CD4-positive, alpha-beta T cell (primary cell): ENCODE measurements around the gene HS3ST2. TPM values are rescaled to one million over a fixed set of nuclear protein-coding genes. Genes with fewer than 3 reads are reported as not detected.

Experiments
- ATAC-seq: fragments of 200-7000 bp; cut with Tn5 transposase; one replicate; pipeline ENCODE4 v1.10.0; 2022; ENCODE audit warnings: mild to moderate bottlenecking; ENCODE audit not compliant: poor library complexity
- CTCF ChIA-PET: fragments of 350-600 bp; sonication (Branson Sonifier 250); formaldehyde crosslinking; loops from one replicate; lab custom pipeline; 2021; ENCODE audit warnings: antibody characterized with exemption, inconsistent platforms; lab: Charles Lee
- POLR2A ChIA-PET: fragments of 350-600 bp; sonication (Branson Sonifier 250); formaldehyde crosslinking; loops from one replicate; lab custom pipeline; 2021; ENCODE audit warnings: antibody characterized with exemption, inconsistent platforms; lab: Charles Lee
- DNase-seq, 14 experiments: peaks; one replicate each; pipeline ENCODE4 v3.0.0-alpha.2; 2013 to 2020; ENCODE audit warnings: mixed read lengths in 2 of 14
- H3K27ac ChIP-seq, 2 donors: one replicate each; pipeline versions ENCODE4 v1.5.1 to v1.7.0; 2013; ENCODE audit warnings: low read length in 2 of 2, low read depth in 1 of 2, mild to moderate bottlenecking in 1 of 2
- H3K27me3 ChIP-seq, 2 experiments: 1 replicate in 1 of 2; 2 replicates in 1 of 2; pipeline versions ENCODE4 v1.6.1 to v1.7.0; 2013; ENCODE audit warnings: low read length in 2 of 2, control low read depth in 1 of 2, mild to moderate bottlenecking in 1 of 2, moderate library complexity in 1 of 2; ENCODE audit not compliant: insufficient read depth in 2 of 2, control insufficient read depth in 1 of 2
- H3K36me3 ChIP-seq: one replicate; pipeline ENCODE4 v1.6.1; 2013; ENCODE audit warnings: low read length, control low read depth; ENCODE audit not compliant: insufficient read depth
- H3K4me1 ChIP-seq: one replicate; pipeline ENCODE4 v1.6.1; 2013; ENCODE audit warnings: low read length, control low read depth; ENCODE audit not compliant: insufficient read depth
- H3K4me3 ChIP-seq: one replicate; pipeline ENCODE4 v1.5.1; 2013; ENCODE audit warnings: mild to moderate bottlenecking, low read length, moderate library complexity
- H3K9me3 ChIP-seq, 2 experiments: 1 replicate in 1 of 2; 2 replicates in 1 of 2; pipeline versions ENCODE4 v1.6.1 to v1.7.0; 2013; ENCODE audit warnings: low read length in 2 of 2, mild to moderate bottlenecking in 2 of 2, control low read depth in 1 of 2, moderate library complexity in 1 of 2; ENCODE audit not compliant: control insufficient read depth in 1 of 2, insufficient read depth in 1 of 2
- H3K27ac Mint-ChIP-seq: one replicate; pipeline ENCODE4 v1.8.0; 2020; ENCODE audit warnings: mixed read lengths
- H3K27me3 Mint-ChIP-seq: one replicate; pipeline ENCODE4 v1.8.0; 2021; ENCODE audit warnings: mixed read lengths
- H3K36me3 Mint-ChIP-seq: one replicate; pipeline ENCODE4 v1.8.0; 2021; ENCODE audit warnings: low read depth, mixed read lengths
- H3K4me1 Mint-ChIP-seq: one replicate; pipeline ENCODE4 v1.8.0; 2021; ENCODE audit warnings: low read depth, mixed read lengths
- H3K4me3 Mint-ChIP-seq: one replicate; pipeline ENCODE4 v1.8.0; 2020; ENCODE audit warnings: mild to moderate bottlenecking, mixed read lengths
- H3K9me3 Mint-ChIP-seq: one replicate; pipeline ENCODE4 v1.8.0; 2020; ENCODE audit warnings: mixed read lengths
- CTCF ChIP-seq: fragments of 200-600 bp; IDR thresholded peaks from one replicate; pipeline ENCODE4 v1.8.0; 2022; ENCODE audit warnings: antibody characterized with exemption, mild to moderate bottlenecking
- intact Hi-C, 2 experiments: fragments of 100-400 bp; cut with DNase I in 1 of 2; cut with micrococcal nuclease in 1 of 2; formaldehyde crosslinking; loops; one replicate each; pipeline versions ENCODE4 v1.15.1 to v1.9.0; 2023 to 2025; cut with DNase I, micrococcal nuclease
- total RNA-seq, 174 experiments: library from RNA in 2 of 174; stranded (reverse) in 2 of 174; gene quantifications; one replicate each; pipeline ENCODE4 v1.2.3 and lab custom pipeline; 2021 to 2026

The HS3ST2 gene
- total RNA-seq, 2 experiments from 2014 or later: not detected

- intact Hi-C loops: no loop called here
- no peaks in the 10 kb centered on the region for H3K4me1 ChIP-seq
- no peak for ATAC-seq
- Mint-ChIP-seq H3K4me1 (no peaks in the 10 kb centered on the region), H3K36me3 (no peaks in the 10 kb centered on the region), H3K27ac (no peak overlapping the region), H3K27me3 (peaks cover 77% of the 10 kb centered on the region), H3K9me3 (no peaks in the 10 kb centered on the region), H3K4me3 (no peak overlapping the region)
- no peaks in the 10 kb centered on the region for H3K9me3 ChIP-seq
- no peak overlapping the region for H3K27ac ChIP-seq
- TF ChIP-seq CTCF: no peak
- peaks cover 0 to 28% of the 10 kb centered on the region in 2 experiments for H3K27me3 ChIP-seq
- H3K36me3 ChIP-seq: no peaks in the 10 kb centered on the region
- CTCF ChIA-PET: no interaction called here
- no peak for DNase-seq
- H3K4me3 ChIP-seq: no peak overlapping the region
- POLR2A ChIA-PET: no interaction called here
Measured at GRCh38 chr16:22770866-22771265, 43.1 kb upstream of the HS3ST2 start.

GRCh38 chr16:22771551-22771950 is 42.4 kb upstream of the HS3ST2 start:
- Mint-ChIP-seq H3K36me3 (no peaks in the 10 kb centered on the region), H3K4me3 (no peak overlapping the region), H3K4me1 (no peaks in the 10 kb centered on the region), H3K9me3 (no peaks in the 10 kb centered on the region), H3K27ac (no peak overlapping the region), H3K27me3 (peaks cover 80% of the 10 kb centered on the region)
- no peak for DNase-seq
- POLR2A ChIA-PET: no interaction called here
- no peak for ATAC-seq
- no peaks in the 10 kb centered on the region for H3K9me3 ChIP-seq
- H3K27ac ChIP-seq: no peak overlapping the region
- intact Hi-C loops: no loop called here
- H3K4me1 ChIP-seq: no peaks in the 10 kb centered on the region
- CTCF ChIA-PET: no interaction called here
- no peaks in the 10 kb centered on the region for H3K36me3 ChIP-seq
- no peak for TF ChIP-seq CTCF
- H3K4me3 ChIP-seq: no peak overlapping the region
- H3K27me3 ChIP-seq: peaks cover 0 to 34% of the 10 kb centered on the region in 2 experiments

GRCh38 chr16:22775220-22775922 is 38.6 kb upstream of the HS3ST2 start:
- Mint-ChIP-seq H3K36me3 (no peaks in the 10 kb centered on the region), H3K27me3 (peaks cover 64% of the 10 kb centered on the region), H3K9me3 (no peaks in the 10 kb centered on the region), H3K4me3 (no peak overlapping the region), H3K27ac (no peak overlapping the region), H3K4me1 (no peaks in the 10 kb centered on the region)
- Histone ChIP-seq H3K4me1 (no peaks in the 10 kb centered on the region), H3K27ac (no peak overlapping the region), H3K36me3 (no peaks in the 10 kb centered on the region), H3K9me3 (no peaks in the 10 kb centered on the region), H3K27me3 (peaks cover 0 to 31% of the 10 kb centered on the region in 2 experiments), H3K4me3 (no peak overlapping the region)
- no peak for ATAC-seq
- DNase-seq: no peak
- no peak for TF ChIP-seq CTCF
- ChIA-PET POLR2A (no interaction called here), CTCF (no interaction called here)
- intact Hi-C loops: no loop called here
